PC-9 (cell line): ENCODE data around the gene YWHAG. TPM values are rescaled to one million over a fixed set of nuclear protein-coding genes. Genes with fewer than 3 reads are reported as not detected.
A peak's percentile ranks its signal among the peaks of the same experiment; 100 is the strongest.

ENCODE experiments used
- BruUV-seq: library from RNA; stranded (reverse); fragments of 400-500 nt; replicated peaks from 2 replicates; lab custom pipeline; 2021; lab: Mats Ljungman, UMichigan
- CTCF ChIA-PET: fragments of 300-600 bp; sonication (Branson Sonifier 250); formaldehyde crosslinking; loops from one replicate; lab custom pipeline; 2022; ENCODE audit warnings: antibody characterized with exemption; lab: Charles Lee
- POLR2A ChIA-PET: fragments of 300-600 bp; sonication (Branson Sonifier 250); formaldehyde crosslinking; loops from one replicate; lab custom pipeline; 2022; ENCODE audit warnings: antibody characterized with exemption; ENCODE audit not compliant: unreplicated experiment; lab: Charles Lee
- DNase-seq, 2 experiments: peaks; one replicate each; pipeline versions ENCODE4 v3.0.0 to v3.0.0-alpha.2; 2015 to 2022; ENCODE audit warnings: mixed read lengths in 1 of 2
- H2AFZ ChIP-seq: fragments of 200-600 bp; sonication (generic); 2 replicates; pipeline ENCODE4 v1.8.1; 2017; ENCODE audit warnings: antibody characterized with exemption
- H3F3A ChIP-seq: fragments of 200-600 bp; sonication (generic); 2 replicates; pipeline ENCODE4 v1.8.1; 2017; ENCODE audit warnings: antibody characterized with exemption, mild to moderate bottlenecking, low read depth; ENCODE audit not compliant: insufficient read depth
- H3K27ac ChIP-seq: fragments of 200-600 bp; sonication (generic); 2 replicates; pipeline ENCODE4 v1.6.1; 2016; ENCODE audit warnings: mixed run types
- H3K27me3 ChIP-seq: fragments of 200-600 bp; sonication (generic); 2 replicates; pipeline ENCODE4 v1.6.1; 2016; ENCODE audit warnings: low read depth, mixed run types; ENCODE audit not compliant: insufficient read depth
- H3K36me3 ChIP-seq: fragments of 200-600 bp; sonication (generic); 2 replicates; pipeline ENCODE4 v1.6.1; 2016; ENCODE audit warnings: low read depth, mixed run types
- H3K4me1 ChIP-seq: fragments of 200-600 bp; sonication (generic); replicated peaks from 2 replicates; pipeline ENCODE4 v1.6.1; 2016; ENCODE audit warnings: mixed run types; ENCODE audit not compliant: insufficient read depth
- H3K4me2 ChIP-seq: fragments of 200-600 bp; sonication (generic); 2 replicates; pipeline ENCODE4 v1.6.1; 2017; ENCODE audit warnings: mixed run types
- H3K4me3 ChIP-seq: fragments of 200-600 bp; sonication (generic); 2 replicates; pipeline ENCODE4 v1.6.1; 2016; ENCODE audit warnings: mixed run types
- H3K79me2 ChIP-seq: fragments of 200-600 bp; sonication (generic); 2 replicates; pipeline ENCODE4 v1.6.1; 2017; ENCODE audit warnings: low read depth, mixed run types
- H3K9me2 ChIP-seq: fragments of 200-600 bp; sonication (generic); 2 replicates; pipeline ENCODE4 v1.8.1; 2017; ENCODE audit warnings: mild to moderate bottlenecking; ENCODE audit not compliant: insufficient read depth
- H3K9me3 ChIP-seq: fragments of 200-600 bp; sonication (generic); 2 replicates; pipeline ENCODE4 v1.8.1; 2016; ENCODE audit warnings: low read depth; ENCODE audit not compliant: insufficient read depth
- H4K20me1 ChIP-seq: fragments of 200-600 bp; sonication (generic); 2 replicates; pipeline ENCODE4 v1.8.1; 2017; ENCODE audit not compliant: insufficient read depth
- EZH2 ChIP-seq: fragments of 200-600 bp; sonication (generic); IDR thresholded peaks from 2 replicates; pipeline ENCODE4 v1.8.0; 2017; ENCODE audit warnings: antibody characterized with exemption, low read depth
- intact Hi-C: fragments of 100-400 bp; cut with micrococcal nuclease; formaldehyde crosslinking; loops from one replicate; pipeline ENCODE4 v1.10.0; 2022; ENCODE audit not compliant: unreplicated experiment
- total RNA-seq: library from RNA; stranded (reverse); gene quantifications from 2 replicates; pipeline ENCODE4 v1.2.3, GENCODE V29; 2021
- TF ChIP-seq, protein P1 (sequence below): fragments of 200-600 bp; sonication (generic); conservative IDR thresholded peaks from 2 replicates; pipeline ENCODE4 v1.6.1; 2017; ENCODE audit warnings: mixed run types, antibody characterized with exemption, mild to moderate bottlenecking, moderate library complexity

The YWHAG gene
- total RNA-seq, 1 experiment from 2014 or later, result 250 TPM

DNA sequence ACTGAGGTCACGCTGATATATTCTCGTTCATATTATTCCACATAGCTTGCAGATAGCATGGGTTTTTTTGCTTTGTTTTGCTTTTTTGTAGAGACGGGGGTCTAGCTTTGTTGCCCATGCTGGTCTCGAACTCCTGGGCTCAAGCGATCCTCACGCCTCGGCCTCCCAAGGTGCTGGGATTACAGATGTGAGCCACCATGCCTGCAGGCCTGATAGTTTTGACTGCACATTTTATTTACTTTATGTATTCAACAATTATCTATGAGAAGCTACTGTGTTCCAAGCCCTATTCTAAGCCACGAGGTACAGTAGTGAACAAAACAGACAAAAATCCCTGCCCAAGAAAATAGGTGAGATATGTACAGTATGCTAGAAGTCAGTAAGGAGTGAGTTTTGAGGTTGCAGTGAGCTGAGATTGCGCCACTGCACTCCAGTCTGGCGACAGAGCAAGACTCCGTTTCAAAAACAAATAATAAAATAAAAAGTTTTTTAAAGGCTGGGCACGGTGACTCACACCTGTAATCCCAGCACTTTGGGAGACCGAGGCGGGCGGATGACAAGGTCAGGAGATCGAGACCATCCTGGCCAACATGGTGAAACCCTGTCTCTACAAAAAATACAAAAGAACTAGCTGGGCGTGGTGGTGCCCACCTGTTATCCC is 1.3 kb upstream of the YWHAG start:
- Histone ChIP-seq H3K4me1 (peaks cover 48% of the 10 kb centered on the region), H2AFZ (no peak overlapping the region; the same call in 1 of the 2 replicates), H3K27me3 (no peaks in the 10 kb centered on the region), H3K9me3 (no peaks in the 10 kb centered on the region), H3K36me3 (peaks cover 13% of the 10 kb centered on the region), H3K4me2 (peak overlapping the region; percentile 87), H4K20me1 (peaks cover 29% of the 10 kb centered on the region), H3F3A (peaks cover 30% of the 10 kb centered on the region), H3K4me3 (peak overlapping the region; percentile 73; the same call in 1 of the 2 replicates), H3K79me2 (peaks cover 36% of the 10 kb centered on the region), H3K9me2 (no peaks in the 10 kb centered on the region), H3K27ac (peak overlapping the region; percentile 80)
- POLR2A ChIA-PET, result interaction anchor here (0.5 to 1.1 kb wide), 5 partner anchors 13 to 242 kb away, joined by 3 to 16 read pairs (median 4); no protein-coding TSS in a partner anchor
- CTCF ChIA-PET, result interaction anchor here (1.3 to 1.7 kb wide), 2 partner anchors 42 to 150 kb away, joined by 14 to 20 read pairs; partner anchors contain the start of gene UPK3B
- TF ChIP-seq, protein P1, sequence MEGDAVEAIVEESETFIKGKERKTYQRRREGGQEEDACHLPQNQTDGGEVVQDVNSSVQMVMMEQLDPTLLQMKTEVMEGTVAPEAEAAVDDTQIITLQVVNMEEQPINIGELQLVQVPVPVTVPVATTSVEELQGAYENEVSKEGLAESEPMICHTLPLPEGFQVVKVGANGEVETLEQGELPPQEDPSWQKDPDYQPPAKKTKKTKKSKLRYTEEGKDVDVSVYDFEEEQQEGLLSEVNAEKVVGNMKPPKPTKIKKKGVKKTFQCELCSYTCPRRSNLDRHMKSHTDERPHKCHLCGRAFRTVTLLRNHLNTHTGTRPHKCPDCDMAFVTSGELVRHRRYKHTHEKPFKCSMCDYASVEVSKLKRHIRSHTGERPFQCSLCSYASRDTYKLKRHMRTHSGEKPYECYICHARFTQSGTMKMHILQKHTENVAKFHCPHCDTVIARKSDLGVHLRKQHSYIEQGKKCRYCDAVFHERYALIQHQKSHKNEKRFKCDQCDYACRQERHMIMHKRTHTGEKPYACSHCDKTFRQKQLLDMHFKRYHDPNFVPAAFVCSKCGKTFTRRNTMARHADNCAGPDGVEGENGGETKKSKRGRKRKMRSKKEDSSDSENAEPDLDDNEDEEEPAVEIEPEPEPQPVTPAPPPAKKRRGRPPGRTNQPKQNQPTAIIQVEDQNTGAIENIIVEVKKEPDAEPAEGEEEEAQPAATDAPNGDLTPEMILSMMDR, result no peak
- no peak for TF ChIP-seq EZH2
- no TSS peak for BruUV-seq
- intact Hi-C loops, result loop anchor here (1.0 to 2.0 kb wide), 4 partner anchors 33 to 69 kb away; no protein-coding TSS in a partner anchor
- DNase-seq, result peak; percentile 48 to 77

DNA sequence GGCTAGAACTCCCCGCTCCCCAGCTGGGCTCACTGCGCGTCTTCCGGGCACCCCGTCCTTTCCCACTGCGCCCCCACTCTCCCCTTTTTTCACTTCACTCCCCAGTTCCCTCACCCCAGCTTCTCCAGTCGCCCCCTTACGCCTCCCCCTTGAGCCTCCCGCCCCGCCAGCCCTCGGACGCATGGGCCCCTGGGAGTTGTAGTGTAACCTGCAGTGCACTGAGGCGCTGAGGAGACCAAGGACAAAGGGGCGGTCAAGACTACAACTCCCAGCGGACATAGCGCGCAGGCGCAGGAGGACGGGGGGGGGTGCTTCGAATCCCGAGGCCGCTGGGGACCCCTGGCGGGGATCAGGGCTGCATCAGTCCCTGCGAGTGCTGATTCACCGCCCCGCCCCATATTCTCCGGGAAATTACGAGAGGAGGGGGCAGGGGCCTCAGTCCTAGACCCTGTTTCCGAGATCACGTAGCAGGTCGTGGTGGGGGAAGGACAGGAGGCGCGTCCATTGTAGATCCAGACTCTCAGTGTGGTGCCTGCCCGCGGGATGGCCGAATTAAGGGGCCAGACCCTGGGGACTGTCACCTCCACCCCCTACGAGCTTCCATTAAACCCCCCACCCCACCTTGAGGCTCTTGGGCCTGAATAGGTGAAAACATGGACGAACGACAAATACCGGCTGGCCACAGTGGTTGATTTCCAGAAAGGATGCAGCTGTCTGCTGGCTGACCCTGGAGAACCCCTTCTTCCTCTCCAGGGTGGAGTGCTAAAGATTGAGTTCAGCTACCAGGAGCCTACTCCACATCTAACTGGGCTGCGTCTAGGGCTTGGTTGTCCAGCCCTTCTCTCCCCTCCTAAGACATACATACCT is 553 bp upstream of the YWHAG start:
- H3K36me3 ChIP-seq, result peaks cover 18% of the 10 kb centered on the region
- H3K4me3 ChIP-seq, result peak overlapping the region; percentile 73; the same call in 1 of the 2 replicates
- intact Hi-C loops, result loop anchor here (1.0 to 2.0 kb wide), 4 partner anchors 34 to 69 kb away; no protein-coding TSS in a partner anchor
- peaks cover 48% of the 10 kb centered on the region for H3K4me1 ChIP-seq
- ChIA-PET POLR2A (interaction anchor here (0.5 to 1.1 kb wide), 7 partner anchors 14 to 688 kb away, joined by 3 to 16 read pairs (median 4); partner anchors contain the start of gene UPK3B), CTCF (interaction anchor here (0.5 to 1.7 kb wide), 6 partner anchors 14 to 151 kb away, joined by 3 to 20 read pairs (median 6); partner anchors contain the start of gene UPK3B)
- H4K20me1 ChIP-seq, result peaks cover 37% of the 10 kb centered on the region
- no peaks in the 10 kb centered on the region for H3K9me3 ChIP-seq
- no peaks in the 10 kb centered on the region for H3K9me2 ChIP-seq
- H3K27ac ChIP-seq, result peak overlapping the region; percentile 80
- peak overlapping the region; percentile 87 for H3K4me2 ChIP-seq
- BruUV-seq, result TSS peak; percentile 97
- H3F3A ChIP-seq, result peaks cover 25% of the 10 kb centered on the region
- no peaks in the 10 kb centered on the region for H3K27me3 ChIP-seq
- H2AFZ ChIP-seq, result peak overlapping the region; percentile 84
- DNase-seq, result peak; percentile 93 to 96
- peaks cover 44% of the 10 kb centered on the region for H3K79me2 ChIP-seq
- TF ChIP-seq EZH2, result no peak
- TF ChIP-seq, protein P1, result peak; percentile 69
